T-cell (primary cell): ENCODE results near the gene KRT75. TPM values are rescaled to one million over a fixed set of nuclear protein-coding genes. Genes with fewer than 3 reads are reported as not detected.
"Not testable (repeated sequence)": the region's sequence is repeated elsewhere in the genome, so short reads cannot be mapped to it uniquely, and the experiment has no call there.

Experiments
- ATAC-seq, 4 experiments: fragments of 200-7000 bp in 3 of 4; fragments of 150-1000 bp in 1 of 4; cut with Tn5 transposase; replicated peaks in 1 of 4; 1 replicate in 3 of 4; 2 replicates in 1 of 4; pipeline ENCODE4 v1.10.0; 2021; ENCODE audit warnings: moderate library complexity in 3 of 4, mild to moderate bottlenecking in 2 of 4, moderate number of reproducible peaks in 1 of 4
- CTCF ChIA-PET, 2 donors: fragments of 300-600 bp; sonication (Branson Sonifier 250); formaldehyde crosslinking; loops; one replicate each; lab custom pipeline; 2022; ENCODE audit warnings: antibody characterized with exemption in 2 of 2; lab: Charles Lee
- POLR2A ChIA-PET, 2 donors: fragments of 300-600 bp; sonication (Branson Sonifier 250); formaldehyde crosslinking; loops; one replicate each; lab custom pipeline; 2022; ENCODE audit warnings: antibody characterized with exemption in 2 of 2; lab: Charles Lee
- DNase-seq, 35 experiments: peaks; one replicate each; pipeline versions ENCODE4 v3.0.0 to v3.0.0-alpha.2; 2013 to 2023
- H3K27ac ChIP-seq: one replicate; pipeline ENCODE4 v1.5.1; 2013; ENCODE audit warnings: low read length
- H3K27me3 ChIP-seq, 2 experiments: replicated peaks in 1 of 2; 1 replicate in 1 of 2; 2 replicates in 1 of 2; pipeline versions ENCODE4 v1.6.1 to v1.7.0; 2013; ENCODE audit warnings: low read length in 1 of 2, mixed read lengths in 1 of 2; ENCODE audit not compliant: control insufficient read depth in 2 of 2, insufficient read depth in 2 of 2; ENCODE audit errors: extremely low read depth in 1 of 2
- H3K36me3 ChIP-seq, 2 donors: 1 replicate in 1 of 2; 2 replicates in 1 of 2; pipeline versions ENCODE4 v1.6.1 to v1.7.0; 2013; ENCODE audit warnings: low read length in 1 of 2; ENCODE audit not compliant: control insufficient read depth in 2 of 2, insufficient read depth in 1 of 2; ENCODE audit errors: extremely low read depth in 1 of 2
- H3K4me1 ChIP-seq, 2 experiments: 1 replicate in 1 of 2; 2 replicates in 1 of 2; pipeline versions ENCODE4 v1.6.1 to v1.7.0; 2013; ENCODE audit warnings: low read length in 2 of 2, mixed read lengths in 1 of 2; ENCODE audit not compliant: insufficient read depth in 2 of 2, control insufficient read depth in 1 of 2; ENCODE audit errors: extremely low read depth in 1 of 2
- H3K4me3 ChIP-seq, 2 donors: 1 replicate in 1 of 2; 2 replicates in 1 of 2; pipeline versions ENCODE4 v1.5.1 to v1.7.0; 2013; ENCODE audit warnings: mild to moderate bottlenecking in 2 of 2, low read length in 1 of 2, moderate library complexity in 1 of 2; ENCODE audit not compliant: control insufficient read depth in 1 of 2; ENCODE audit errors: extremely low read depth in 1 of 2
- H3K9me3 ChIP-seq: 2 replicates; pipeline ENCODE4 v1.7.0; 2013
- H3K27ac Mint-ChIP-seq, 2 donors: one replicate each; pipeline ENCODE4 v1.8.0; 2020 to 2021; ENCODE audit warnings: mild to moderate bottlenecking in 2 of 2, mixed read lengths in 2 of 2
- H3K27me3 Mint-ChIP-seq, 2 donors: one replicate each; pipeline ENCODE4 v1.8.0; 2021 to 2022; ENCODE audit warnings: mixed read lengths in 2 of 2
- H3K36me3 Mint-ChIP-seq: one replicate; pipeline ENCODE4 v1.8.0; 2021; ENCODE audit warnings: mixed read lengths
- H3K4me1 Mint-ChIP-seq, 3 donors: one replicate each; pipeline ENCODE4 v1.8.0; 2020 to 2022; ENCODE audit warnings: mixed read lengths in 3 of 3, mild to moderate bottlenecking in 1 of 3
- H3K4me3 Mint-ChIP-seq, 3 donors: one replicate each; pipeline ENCODE4 v1.8.0; 2020 to 2022; ENCODE audit warnings: mild to moderate bottlenecking in 3 of 3, mixed read lengths in 3 of 3, moderate library complexity in 3 of 3
- H3K9me3 Mint-ChIP-seq, 3 donors: one replicate each; pipeline ENCODE4 v1.8.0; 2020 to 2022; ENCODE audit warnings: mixed read lengths in 3 of 3
- WGBS: methylation state at CpG from one replicate; pipeline ENCODE4 v1.1.5; 2013; ENCODE audit warnings: missing lambda C conversion rate; ENCODE audit not compliant: insufficient coverage; 5-methylcytosine and 5-hydroxymethylcytosine counted together
- total RNA-seq, 35 experiments: library from RNA in 6 of 35; stranded (reverse) in 6 of 35; fragments of 120-200 nt in 1 of 35; gene quantifications; one replicate each; pipeline versions ENCODE4 v1.2.1 to v1.2.4 and lab custom pipeline; 2013 to 2026

Gene KRT75
- total RNA-seq, 5 donors from 2014 or later (not counting 1 experiment from before 2014, with no cell fraction given): not detected

- WGBS: 73% methylated on average over 4 of the region's 5 CpGs
- H3K27ac Mint-ChIP-seq: no peak overlapping the region
- Histone ChIP-seq H3K4me1 (no peaks in the 10 kb centered on the region), H3K27ac (no peak overlapping the region), H3K4me3 (no peak overlapping the region), H3K36me3 (no peaks in the 10 kb centered on the region), H3K27me3 (peaks cover 0 to 26% of the 10 kb centered on the region in 2 experiments), H3K9me3 (no peaks in the 10 kb centered on the region)
- H3K4me1 Mint-ChIP-seq: no peaks in the 10 kb centered on the region
- POLR2A ChIA-PET: no interaction called here
- H3K4me3 Mint-ChIP-seq: no peak overlapping the region
- CTCF ChIA-PET: no interaction called here
- no peaks in the 10 kb centered on the region for H3K9me3 Mint-ChIP-seq
- H3K27me3 Mint-ChIP-seq: peaks cover 3 to 12% of the 10 kb centered on the region in 2 donors
- no peak for ATAC-seq
- DNase-seq: no peak
- H3K36me3 Mint-ChIP-seq: no peaks in the 10 kb centered on the region
These were observed 19.2 kb downstream of the KRT75 start for GRCh38 chr12:52414936-52415335.

- no peaks in the 10 kb centered on the region for H3K4me1 ChIP-seq
- H3K36me3 ChIP-seq: no peaks in the 10 kb centered on the region
- Mint-ChIP-seq H3K36me3 (no peaks in the 10 kb centered on the region), H3K9me3 (no peaks in the 10 kb centered on the region), H3K27ac (no peak overlapping the region), H3K27me3 (peaks cover 3 to 12% of the 10 kb centered on the region in 2 donors), H3K4me3 (no peak overlapping the region), H3K4me1 (no peaks in the 10 kb centered on the region)
- H3K27ac ChIP-seq: no peak overlapping the region
- H3K9me3 ChIP-seq: no peaks in the 10 kb centered on the region
- peaks cover 0 to 26% of the 10 kb centered on the region in 2 experiments for H3K27me3 ChIP-seq
- POLR2A ChIA-PET: no interaction called here
- 68% methylated on average over 8 of the region's 8 CpGs for WGBS
- ATAC-seq (no peak), DNase-seq (no peak)
- H3K4me3 ChIP-seq: no peak overlapping the region
- CTCF ChIA-PET: interaction anchor here in 1 of 2 donors (0.7 kb wide), 2 partner anchors 100 to 623 kb away, joined by 4 read pairs; no protein-coding TSS in a partner anchor
These were observed 20.3 kb downstream of the KRT75 start for GRCh38 chr12:52413782-52414345.

- no peak overlapping the region for H3K4me3 ChIP-seq
- peaks cover 6 to 16% of the 10 kb centered on the region in 2 donors for H3K27me3 Mint-ChIP-seq
- no peaks in the 10 kb centered on the region for H3K36me3 Mint-ChIP-seq
- no peaks in the 10 kb centered on the region for H3K9me3 ChIP-seq
- ATAC-seq (no peak), DNase-seq (no peak)
- 54% methylated on average over 3 of the region's 4 CpGs for whole genome bisulfite sequencing
- H3K4me3 Mint-ChIP-seq: no peak overlapping the region
- H3K27me3 ChIP-seq: peaks cover 0 to 21% of the 10 kb centered on the region in 2 experiments
- H3K27ac ChIP-seq: no peak overlapping the region
- no peaks in the 10 kb centered on the region for H3K9me3 Mint-ChIP-seq
- no peaks in the 10 kb centered on the region for H3K36me3 ChIP-seq
- H3K4me1 Mint-ChIP-seq: no peaks in the 10 kb centered on the region
- ChIA-PET CTCF (no interaction called here), POLR2A (no interaction called here)
- no peaks in the 10 kb centered on the region for H3K4me1 ChIP-seq
- H3K27ac Mint-ChIP-seq: no peak overlapping the region
These were observed 21.0 kb downstream of the KRT75 start for GRCh38 chr12:52413202-52413601.

GRCh38 chr12:52411815-52412214 is 22.4 kb downstream of the KRT75 start:
- 81% methylated on average over 5 of the region's 10 CpGs for WGBS
- no peak overlapping the region for H3K4me3 Mint-ChIP-seq

GRCh38 chr12:52410589-52411248 is 23.5 kb downstream of the KRT75 start:
- H3K36me3 Mint-ChIP-seq, H3K27ac ChIP-seq, H3K4me1 Mint-ChIP-seq, H3K27ac Mint-ChIP-seq, H3K9me3 ChIP-seq, CTCF ChIA-PET, H3K4me3 ChIP-seq, H3K9me3 Mint-ChIP-seq, DNase-seq, ATAC-seq, H3K4me3 Mint-ChIP-seq, H3K4me1 ChIP-seq, POLR2A ChIA-PET, H3K36me3 ChIP-seq: not testable (repeated sequence)
- peaks cover 10 to 17% of the 10 kb centered on the region in 2 donors for H3K27me3 Mint-ChIP-seq
- no CpG with 5 or more reads among the region's 1 CpG for WGBS
- H3K27me3 ChIP-seq: peaks cover 0 to 28% of the 10 kb centered on the region in 2 experiments

More at GRCh38 chr12:52411815-52412214, 22.4 kb downstream of the KRT75 start:
- no peak overlapping the region for H3K27ac ChIP-seq
- H3K36me3 ChIP-seq: no peaks in the 10 kb centered on the region
- ChIA-PET POLR2A (no interaction called here), CTCF (no interaction called here)
- Mint-ChIP-seq H3K4me1 (no peaks in the 10 kb centered on the region), H3K9me3 (no peaks in the 10 kb centered on the region), H3K27ac (no peak overlapping the region), H3K36me3 (no peaks in the 10 kb centered on the region), H3K27me3 (peaks cover 10 to 20% of the 10 kb centered on the region in 2 donors)
- H3K27me3 ChIP-seq: peaks cover 0 to 28% of the 10 kb centered on the region in 2 experiments
- H3K4me1 ChIP-seq: no peaks in the 10 kb centered on the region
- no peak for DNase-seq
- H3K9me3 ChIP-seq: no peaks in the 10 kb centered on the region
- no peak overlapping the region for H3K4me3 ChIP-seq
- ATAC-seq: no peak

- ChIA-PET CTCF (no interaction called here), POLR2A (no interaction called here)
- H3K4me1 Mint-ChIP-seq: no peaks in the 10 kb centered on the region
- H3K36me3 Mint-ChIP-seq: no peaks in the 10 kb centered on the region
- 68% methylated on average over 4 of the region's 5 CpGs for WGBS
- H3K9me3 Mint-ChIP-seq: no peaks in the 10 kb centered on the region
- H3K27ac Mint-ChIP-seq: no peak overlapping the region
- Histone ChIP-seq H3K27me3 (peaks cover 0 to 29% of the 10 kb centered on the region in 2 experiments), H3K9me3 (no peaks in the 10 kb centered on the region), H3K4me3 (no peak overlapping the region), H3K27ac (no peak overlapping the region), H3K4me1 (no peaks in the 10 kb centered on the region), H3K36me3 (no peaks in the 10 kb centered on the region)
- H3K4me3 Mint-ChIP-seq: no peak overlapping the region
- ATAC-seq (no peak), DNase-seq (no peak)
- H3K27me3 Mint-ChIP-seq: peaks cover 9 to 11% of the 10 kb centered on the region in 2 donors
These were observed 26.3 kb downstream of the KRT75 start for GRCh38 chr12:52407918-52408317.
